H9 (cell line): ENCODE measurements around the gene CDK5. TPM values are rescaled to one million over a fixed set of nuclear protein-coding genes. Genes with fewer than 3 reads are reported as not detected.

Source experiments
- DNase-seq: peaks from one replicate; pipeline ENCODE4 v3.0.0-alpha.2; 2017
- H2AFZ ChIP-seq: one replicate; pipeline ENCODE4 v1.6.1; 2013; ENCODE audit warnings: mild to moderate bottlenecking, low read length, control low read depth, moderate library complexity
- H2AK5ac ChIP-seq: 2 replicates; pipeline ENCODE4 v1.6.1; 2013; ENCODE audit warnings: low read length, control low read depth, mixed read lengths; ENCODE audit not compliant: insufficient read length
- H2BK120ac ChIP-seq: one replicate; pipeline ENCODE4 v1.6.1; 2013; ENCODE audit warnings: low read depth, mild to moderate bottlenecking, low read length, control low read depth, inconsistent platforms; ENCODE audit not compliant: poor library complexity, severe bottlenecking
- H2BK12ac ChIP-seq: 2 replicates; pipeline ENCODE4 v1.6.1; 2013; ENCODE audit warnings: low read length, control low read depth, mixed read lengths, low read depth; ENCODE audit not compliant: insufficient read length
- H2BK15ac ChIP-seq: 2 replicates; pipeline ENCODE4 v1.6.1; 2013; ENCODE audit warnings: low read depth, low read length, control low read depth
- H2BK20ac ChIP-seq: one replicate; pipeline ENCODE4 v1.6.1; 2013; ENCODE audit warnings: low read depth, mild to moderate bottlenecking, low read length, control low read depth, inconsistent platforms; ENCODE audit not compliant: poor library complexity, severe bottlenecking
- H2BK5ac ChIP-seq: 2 replicates; pipeline ENCODE4 v1.6.1; 2013; ENCODE audit warnings: low read length, control low read depth, mixed read lengths; ENCODE audit not compliant: insufficient read length
- H3K14ac ChIP-seq: 2 replicates; pipeline ENCODE4 v1.6.1; 2013; ENCODE audit warnings: low read length, control low read depth; ENCODE audit not compliant: insufficient read depth
- H3K18ac ChIP-seq: 2 replicates; pipeline ENCODE4 v1.6.1; 2013; ENCODE audit warnings: low read depth, mild to moderate bottlenecking, mixed read lengths, low read length, control low read depth; ENCODE audit not compliant: insufficient read length
- H3K23ac ChIP-seq: 2 replicates; pipeline ENCODE4 v1.6.1; 2013; ENCODE audit warnings: low read length, control low read depth, mixed read lengths, low read depth; ENCODE audit not compliant: insufficient read length
- H3K23me2 ChIP-seq: 2 replicates; pipeline ENCODE4 v1.6.1; 2013; ENCODE audit warnings: low read depth, mild to moderate bottlenecking, mixed read lengths, low read length, control low read depth; ENCODE audit not compliant: insufficient read length, poor library complexity, severe bottlenecking
- H3K27ac ChIP-seq: 2 replicates; pipeline ENCODE4 v1.5.1; 2013; ENCODE audit warnings: low read length, control low read depth, mixed read lengths, low read depth; ENCODE audit not compliant: insufficient read length
- H3K27me3 ChIP-seq: 2 replicates; pipeline ENCODE4 v1.6.1; 2013; ENCODE audit warnings: low read length, control low read depth, inconsistent platforms; ENCODE audit not compliant: insufficient read depth
- H3K4ac ChIP-seq: 2 replicates; pipeline ENCODE4 v1.6.1; 2013; ENCODE audit warnings: low read depth, mild to moderate bottlenecking, control low read depth, inconsistent platforms, low read length, moderate library complexity
- H3K4me1 ChIP-seq: 2 replicates; pipeline ENCODE4 v1.6.1; 2013; ENCODE audit warnings: low read length, control low read depth, inconsistent platforms; ENCODE audit not compliant: insufficient read depth
- H3K4me2 ChIP-seq: 2 replicates; pipeline ENCODE4 v1.6.1; 2013; ENCODE audit warnings: low read length, control low read depth, mixed read lengths; ENCODE audit not compliant: insufficient read length, insufficient read depth
- H3K56ac ChIP-seq: 2 replicates; pipeline ENCODE4 v1.6.1; 2013; ENCODE audit warnings: low read depth, mild to moderate bottlenecking, mixed read lengths, low read length, control low read depth; ENCODE audit not compliant: insufficient read length
- H3K79me1 ChIP-seq: 2 replicates; pipeline ENCODE4 v1.6.1; 2013; ENCODE audit warnings: low read depth, mild to moderate bottlenecking, moderate library complexity, low read length, control low read depth, inconsistent platforms; ENCODE audit not compliant: insufficient read depth, poor library complexity, severe bottlenecking
- H3K79me2 ChIP-seq: 2 replicates; pipeline ENCODE4 v1.6.1; 2013; ENCODE audit warnings: low read length, control low read depth, inconsistent platforms; ENCODE audit not compliant: insufficient read depth
- H3K9ac ChIP-seq: 2 replicates; pipeline ENCODE4 v1.6.1; 2013; ENCODE audit warnings: low read length, control low read depth, mixed read lengths; ENCODE audit not compliant: insufficient read length; ENCODE audit errors: extremely low read depth
- H3K9me3 ChIP-seq: one replicate; pipeline ENCODE4 v1.6.1; 2013; ENCODE audit warnings: low read depth, low read length, inconsistent platforms; ENCODE audit not compliant: control insufficient read depth
- H3T11ph ChIP-seq: one replicate; pipeline ENCODE4 v1.6.1; 2013; ENCODE audit warnings: mild to moderate bottlenecking, low read length, control low read depth, inconsistent platforms
- H4K20me1 ChIP-seq: one replicate; pipeline ENCODE4 v1.6.1; 2013; ENCODE audit not compliant: control insufficient read depth, insufficient read length, insufficient read depth
- H4K5ac ChIP-seq: 2 replicates; pipeline ENCODE4 v1.6.1; 2013; ENCODE audit warnings: low read depth, mild to moderate bottlenecking, mixed read lengths, low read length, control low read depth; ENCODE audit not compliant: insufficient read length
- H4K8ac ChIP-seq: replicated peaks from 2 replicates; pipeline ENCODE4 v1.6.1; 2013; ENCODE audit warnings: low read length, control low read depth, mixed read lengths, low read depth; ENCODE audit not compliant: insufficient read length
- H4K91ac ChIP-seq: 2 replicates; pipeline ENCODE4 v1.6.1; 2013; ENCODE audit warnings: low read depth, mild to moderate bottlenecking, moderate library complexity, mixed read lengths, low read length, control low read depth; ENCODE audit not compliant: insufficient read length
- H3K27ac Mint-ChIP-seq, 3 experiments: 2 replicates in 2 of 3; 3 replicates in 1 of 3; pipeline ENCODE4 v1.8.0; 2020 to 2021; ENCODE audit warnings: mixed read lengths in 3 of 3, mild to moderate bottlenecking in 1 of 3, moderate library complexity in 1 of 3
- H3K27me3 Mint-ChIP-seq: 2 replicates; pipeline ENCODE4 v1.8.0; 2021; ENCODE audit warnings: low read depth, mild to moderate bottlenecking, moderate library complexity, mixed read lengths
- H3K36me3 Mint-ChIP-seq, 3 experiments: 2 replicates in 2 of 3; 3 replicates in 1 of 3; pipeline ENCODE4 v1.8.0; 2020 to 2021; ENCODE audit warnings: low read depth in 3 of 3, mixed read lengths in 3 of 3; ENCODE audit not compliant: insufficient read depth in 1 of 3
- H3K4me1 Mint-ChIP-seq, 2 experiments: 2 replicates each; pipeline ENCODE4 v1.8.0; 2020; ENCODE audit warnings: mixed read lengths in 2 of 2
- H3K4me3 Mint-ChIP-seq, 2 experiments: 2 replicates in 1 of 2; 3 replicates in 1 of 2; pipeline ENCODE4 v1.8.0; 2020 to 2021; ENCODE audit warnings: mild to moderate bottlenecking in 2 of 2, mixed read lengths in 2 of 2, moderate library complexity in 1 of 2
- H3K9me3 Mint-ChIP-seq, 2 experiments: 2 replicates in 1 of 2; 3 replicates in 1 of 2; pipeline ENCODE4 v1.8.0; 2020; ENCODE audit warnings: mild to moderate bottlenecking in 2 of 2, mixed read lengths in 2 of 2, moderate library complexity in 1 of 2
- WGBS: extraction: QIAGEN DNeasy Blood & Tissue Kit; methylation state at CpG from one replicate; pipeline ENCODE4 v1.1.7; 2013; ENCODE audit warnings: missing lambda C conversion rate, low lambda C conversion rate, mixed read lengths; ENCODE audit not compliant: insufficient read length; ENCODE audit errors: extremely low coverage; 5-methylcytosine and 5-hydroxymethylcytosine counted together
- total RNA-seq: library from RNA; stranded (reverse); gene quantifications from 2 replicates; pipeline ENCODE4 v1.2.1, GENCODE V29; 2021
- TF ChIP-seq, protein P1 (sequence below): fragments of 200-600 bp; sonication (generic); conservative IDR thresholded peaks from 3 replicates; pipeline ENCODE4 v1.8.0; 2021; ENCODE audit warnings: antibody characterized with exemption, mild to moderate bottlenecking

Gene CDK5
- total RNA-seq, 1 experiment from 2014 or later, result 19.9 TPM

DNA sequence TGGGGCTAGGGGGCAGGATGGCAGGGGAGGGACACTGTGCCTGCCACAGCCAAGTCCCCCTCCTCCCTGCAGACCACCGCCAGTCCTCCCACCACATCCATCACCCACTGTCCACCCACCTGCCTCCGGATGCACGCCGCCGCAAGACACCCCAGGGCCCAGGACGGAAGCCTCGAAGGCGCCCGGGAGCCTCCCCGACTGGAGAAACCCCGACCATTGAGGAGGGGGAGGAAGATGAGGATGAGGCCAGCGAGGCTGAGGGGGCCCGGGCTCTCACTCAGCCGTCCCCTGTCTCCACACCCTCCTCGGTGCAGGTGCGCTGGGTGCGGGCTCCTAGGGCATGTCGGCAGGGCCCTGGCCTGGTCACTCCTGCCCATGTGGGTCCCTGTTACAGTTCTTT is 6.8 kb upstream of the CDK5 start:
- no peak overlapping the region for H2BK120ac ChIP-seq
- no peak overlapping the region for H3K27ac ChIP-seq
- H3K23me2 ChIP-seq, result peaks cover 19% of the 10 kb centered on the region
- H4K20me1 ChIP-seq, result no peaks in the 10 kb centered on the region
- no peaks in the 10 kb centered on the region for H3K79me2 ChIP-seq
- TF ChIP-seq, protein P1, sequence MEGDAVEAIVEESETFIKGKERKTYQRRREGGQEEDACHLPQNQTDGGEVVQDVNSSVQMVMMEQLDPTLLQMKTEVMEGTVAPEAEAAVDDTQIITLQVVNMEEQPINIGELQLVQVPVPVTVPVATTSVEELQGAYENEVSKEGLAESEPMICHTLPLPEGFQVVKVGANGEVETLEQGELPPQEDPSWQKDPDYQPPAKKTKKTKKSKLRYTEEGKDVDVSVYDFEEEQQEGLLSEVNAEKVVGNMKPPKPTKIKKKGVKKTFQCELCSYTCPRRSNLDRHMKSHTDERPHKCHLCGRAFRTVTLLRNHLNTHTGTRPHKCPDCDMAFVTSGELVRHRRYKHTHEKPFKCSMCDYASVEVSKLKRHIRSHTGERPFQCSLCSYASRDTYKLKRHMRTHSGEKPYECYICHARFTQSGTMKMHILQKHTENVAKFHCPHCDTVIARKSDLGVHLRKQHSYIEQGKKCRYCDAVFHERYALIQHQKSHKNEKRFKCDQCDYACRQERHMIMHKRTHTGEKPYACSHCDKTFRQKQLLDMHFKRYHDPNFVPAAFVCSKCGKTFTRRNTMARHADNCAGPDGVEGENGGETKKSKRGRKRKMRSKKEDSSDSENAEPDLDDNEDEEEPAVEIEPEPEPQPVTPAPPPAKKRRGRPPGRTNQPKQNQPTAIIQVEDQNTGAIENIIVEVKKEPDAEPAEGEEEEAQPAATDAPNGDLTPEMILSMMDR, result no peak
- H2AFZ ChIP-seq, result no peak overlapping the region
- no peaks in the 10 kb centered on the region for H3K27me3 Mint-ChIP-seq
- H2BK12ac ChIP-seq, result no peak overlapping the region
- no peaks in the 10 kb centered on the region; a peak in 2 of 5 replicates for H3K9me3 Mint-ChIP-seq
- no peaks in the 10 kb centered on the region for H3K79me1 ChIP-seq
- H3K36me3 Mint-ChIP-seq, result peaks cover 27 to 44% (median 40%) of the 10 kb centered on the region in 3 experiments; a peak in 6 of 7 replicates
- H4K91ac ChIP-seq, result no peak overlapping the region
- H2BK15ac ChIP-seq, result no peak overlapping the region
- H3K27me3 ChIP-seq, result no peaks in the 10 kb centered on the region
- no peak overlapping the region for H3K9ac ChIP-seq
- H3K4me3 Mint-ChIP-seq, result no peak overlapping the region
- no peak overlapping the region for H3K4me2 ChIP-seq
- no peak overlapping the region for H4K8ac ChIP-seq
- no peak overlapping the region for H3K4ac ChIP-seq
- H2BK5ac ChIP-seq, result no peak overlapping the region
- no peak overlapping the region for H3T11ph ChIP-seq
- H3K56ac ChIP-seq, result no peak overlapping the region
- no peak overlapping the region for H3K18ac ChIP-seq
- H3K27ac Mint-ChIP-seq, result no peak overlapping the region
- H3K4me1 ChIP-seq, result peaks cover 5% of the 10 kb centered on the region; the same call in 1 of the 2 replicates
- no peaks in the 10 kb centered on the region for H3K9me3 ChIP-seq
- no peak overlapping the region for H3K14ac ChIP-seq
- H4K5ac ChIP-seq, result no peak overlapping the region
- H3K23ac ChIP-seq, result no peak overlapping the region
- no CpG with 5 or more reads among the region's 18 CpGs for WGBS
- peaks cover 28 to 34% of the 10 kb centered on the region in 2 experiments for H3K4me1 Mint-ChIP-seq
- no peak for DNase-seq
- H2BK20ac ChIP-seq, result no peak overlapping the region
- H2AK5ac ChIP-seq, result no peak overlapping the region
